Activated CD4-positive, alpha-beta memory T cell treated with anti-CD3 and anti-CD28 coated beads for 36 hours (primary cell): ENCODE data around the gene PSME4. TPM values are rescaled to one million over a fixed set of nuclear protein-coding genes. Genes with fewer than 3 reads are reported as not detected.

Source experiments
- CTCF ChIA-PET: fragments of 350-600 bp; sonication (Branson Sonifier 250); formaldehyde crosslinking; loops from one replicate; lab custom pipeline; 2021; ENCODE audit warnings: antibody characterized with exemption, inconsistent platforms; lab: Charles Lee
- POLR2A ChIA-PET: fragments of 350-600 bp; sonication (Branson Sonifier 250); formaldehyde crosslinking; loops from one replicate; lab custom pipeline; 2021; ENCODE audit warnings: antibody characterized with exemption; lab: Charles Lee
- DNase-seq: peaks from one replicate; pipeline ENCODE4 v3.0.0-alpha.2; 2020
- H3K27ac Mint-ChIP-seq: one replicate; pipeline ENCODE4 v1.8.0; 2021; ENCODE audit warnings: mixed read lengths
- H3K27me3 Mint-ChIP-seq: one replicate; pipeline ENCODE4 v1.8.0; 2021; ENCODE audit warnings: mixed read lengths
- H3K36me3 Mint-ChIP-seq: one replicate; pipeline ENCODE4 v1.8.0; 2021; ENCODE audit warnings: mixed read lengths
- H3K4me1 Mint-ChIP-seq: one replicate; pipeline ENCODE4 v1.8.0; 2021; ENCODE audit warnings: low read depth, mixed read lengths
- H3K4me3 Mint-ChIP-seq: one replicate; pipeline ENCODE4 v1.8.0; 2021; ENCODE audit warnings: mild to moderate bottlenecking, mixed read lengths
- H3K9me3 Mint-ChIP-seq: one replicate; pipeline ENCODE4 v1.8.0; 2021; ENCODE audit warnings: mixed read lengths
- intact Hi-C: fragments of 100-400 bp; cut with micrococcal nuclease; formaldehyde crosslinking; loops from one replicate; pipeline ENCODE4 v1.15.1; 2023
- total RNA-seq, 2 experiments: library from RNA; stranded (reverse); gene quantifications; one replicate each; pipeline ENCODE4 v1.2.3, GENCODE V29; 2021

PSME4 gene
- total RNA-seq, 2 experiments from 2014 or later: 35.2 to 36.9 TPM

GRCh38 chr2:53994818-53995808 lies 24.3 kb upstream of the PSME4 start:
- no peaks in the 10 kb centered on the region for H3K27me3 Mint-ChIP-seq
- intact Hi-C loops: loop anchor here (1.0 kb wide), 2 partner anchors 27 to 46 kb away; no protein-coding TSS in a partner anchor
- peak overlapping the region; percentile 46 for H3K27ac Mint-ChIP-seq
- DNase-seq: no peak
- CTCF ChIA-PET: interaction anchor here (0.5 to 1.2 kb wide), 2 partner anchors 43 to 227 kb away, joined by 3 to 4 read pairs; partner anchors contain the start of gene CHAC2
- H3K4me3 Mint-ChIP-seq: peak overlapping the region; percentile 33
- POLR2A ChIA-PET: interaction anchor here (0.8 to 1.6 kb wide), 3 partner anchors 24 to 46 kb away, joined by 3 to 6 read pairs (median 4); partner anchors contain the start of gene PSME4
- peaks cover 17% of the 10 kb centered on the region for H3K4me1 Mint-ChIP-seq
- H3K36me3 Mint-ChIP-seq: no peaks in the 10 kb centered on the region
- H3K9me3 Mint-ChIP-seq: no peaks in the 10 kb centered on the region

GRCh38 chr2:53991948-53992347 lies 21.2 kb upstream of the PSME4 start:
- H3K4me3 Mint-ChIP-seq: no peak overlapping the region
- ChIA-PET CTCF (no interaction called here), POLR2A (no interaction called here)
- no peaks in the 10 kb centered on the region for H3K27me3 Mint-ChIP-seq
- intact Hi-C loops: no loop called here
- H3K36me3 Mint-ChIP-seq: no peaks in the 10 kb centered on the region
- H3K27ac Mint-ChIP-seq: no peak overlapping the region
- no peak for DNase-seq
- no peaks in the 10 kb centered on the region for H3K9me3 Mint-ChIP-seq
- H3K4me1 Mint-ChIP-seq: peaks cover 25% of the 10 kb centered on the region

DNA sequence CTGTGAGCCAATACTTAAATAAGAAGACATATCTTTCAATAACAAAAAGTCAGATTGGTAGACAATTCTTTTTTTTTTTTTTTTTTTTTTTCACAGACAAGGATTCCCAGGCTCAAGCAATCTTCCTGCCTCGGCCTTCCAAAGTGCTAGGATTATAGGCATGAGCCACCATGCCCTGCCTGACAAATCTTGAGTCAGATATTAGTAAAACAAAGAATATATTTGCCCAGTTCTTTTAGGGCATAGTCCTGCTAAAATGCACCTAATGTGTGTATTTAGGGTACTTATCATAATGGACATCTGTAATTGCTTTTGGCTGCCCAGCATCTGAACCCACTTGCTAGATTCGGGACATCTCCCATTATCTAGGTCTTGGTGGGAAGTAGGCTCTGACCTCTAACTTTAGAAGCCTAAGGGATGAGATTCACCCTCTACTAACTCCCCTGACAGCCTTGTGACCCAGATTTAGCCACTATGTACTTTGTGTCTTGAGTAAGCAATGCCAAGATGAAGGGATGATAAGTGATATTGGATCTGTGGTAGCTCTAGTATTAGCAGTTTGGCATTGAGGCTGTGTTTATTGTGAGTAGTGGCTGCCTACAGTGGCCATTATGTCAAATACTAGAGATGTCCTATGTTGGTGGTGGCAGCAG lies 18.5 kb upstream of the PSME4 start:
- DNase-seq: no peak
- ChIA-PET CTCF (no interaction called here), POLR2A (no interaction called here)
- no peaks in the 10 kb centered on the region for H3K9me3 Mint-ChIP-seq
- intact Hi-C loops: no loop called here
- H3K4me1 Mint-ChIP-seq: peaks cover 19% of the 10 kb centered on the region
- no peak overlapping the region for H3K4me3 Mint-ChIP-seq
- H3K36me3 Mint-ChIP-seq: no peaks in the 10 kb centered on the region
- H3K27ac Mint-ChIP-seq: no peak overlapping the region
- no peaks in the 10 kb centered on the region for H3K27me3 Mint-ChIP-seq

GRCh38 chr2:53987336-53987921 lies 16.6 kb upstream of the PSME4 start:
- no peak overlapping the region for H3K27ac Mint-ChIP-seq
- H3K9me3 Mint-ChIP-seq: no peaks in the 10 kb centered on the region
- DNase-seq: no peak
- peaks cover 10% of the 10 kb centered on the region for H3K4me1 Mint-ChIP-seq
- no peaks in the 10 kb centered on the region for H3K27me3 Mint-ChIP-seq
- ChIA-PET CTCF (no interaction called here), POLR2A (no interaction called here)
- no peak overlapping the region for H3K4me3 Mint-ChIP-seq
- intact Hi-C loops: no loop called here
- H3K36me3 Mint-ChIP-seq: no peaks in the 10 kb centered on the region

DNA sequence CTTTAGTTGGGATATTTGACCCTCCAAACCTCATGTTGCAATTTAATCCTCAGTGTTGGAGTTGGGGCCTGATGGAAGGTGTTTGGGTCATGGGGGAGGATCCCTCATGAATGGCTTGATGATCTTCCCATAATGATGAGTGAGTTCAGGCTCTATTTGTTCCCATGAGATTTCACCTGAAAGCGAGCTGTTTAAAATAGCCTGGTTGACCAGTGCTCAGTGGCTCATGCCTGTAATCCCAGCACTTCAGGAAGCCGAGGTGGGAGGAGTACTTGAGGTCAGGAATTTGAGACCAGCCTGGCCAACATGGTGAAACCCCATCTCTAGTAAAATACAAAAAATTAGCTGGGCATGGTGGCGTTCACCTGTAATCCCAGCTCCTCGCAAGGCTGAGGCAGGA lies 14.9 kb upstream of the PSME4 start:
- intact Hi-C loops: no loop called here
- Mint-ChIP-seq H3K36me3 (peaks cover 5% of the 10 kb centered on the region), H3K27ac (no peak overlapping the region), H3K27me3 (no peaks in the 10 kb centered on the region), H3K4me3 (no peak overlapping the region), H3K9me3 (no peaks in the 10 kb centered on the region), H3K4me1 (peaks cover 14% of the 10 kb centered on the region)
- POLR2A ChIA-PET: no interaction called here
- DNase-seq: no peak
- CTCF ChIA-PET: no interaction called here

GRCh38 chr2:53969968-53970723 lies 647 bp downstream of the PSME4 start:
- Mint-ChIP-seq H3K27ac (peak overlapping the region; percentile 54), H3K4me1 (peaks cover 40% of the 10 kb centered on the region)
- intact Hi-C loops: loop anchor here (1.0 to 10.0 kb wide), 10 partner anchors 71 to 1645 kb away; partner anchors contain the start of genes ACYP2, ASB3, CHAC2 and ERLEC1

DNA sequence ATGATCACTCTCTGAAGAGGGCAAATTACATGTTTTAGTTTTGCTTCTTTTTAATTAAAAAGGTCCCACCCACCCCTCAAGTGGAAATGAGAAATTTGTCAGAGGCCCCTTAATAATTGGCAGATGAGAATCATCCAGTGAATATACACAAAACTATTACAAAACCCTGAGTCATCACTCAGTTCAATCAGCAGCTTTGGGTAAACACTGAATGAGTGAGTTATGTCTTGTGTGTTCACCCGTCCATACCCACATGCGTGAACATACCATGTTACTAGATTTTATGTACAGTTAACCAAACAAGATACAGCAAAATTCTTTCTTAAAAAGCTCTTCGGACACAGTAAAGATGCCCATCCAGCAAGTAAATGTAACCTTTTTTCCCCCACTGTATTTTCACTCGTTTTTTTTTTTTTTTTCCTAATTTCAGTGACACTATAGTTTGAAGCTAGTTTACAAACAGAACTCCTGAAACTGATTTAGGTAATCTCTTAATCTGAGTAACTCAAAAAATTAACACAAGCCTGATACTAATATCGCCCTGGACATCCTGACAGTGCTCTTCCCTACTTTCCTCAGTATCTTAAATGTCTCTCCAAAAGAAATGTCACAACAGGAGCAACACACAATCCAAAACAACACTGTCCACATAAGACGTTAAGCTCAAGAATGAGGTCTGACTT lies 1.4 kb downstream of the PSME4 start:
- Mint-ChIP-seq H3K4me1 (peaks cover 47% of the 10 kb centered on the region), H3K4me3 (peak overlapping the region; percentile 80), H3K36me3 (peaks cover 6% of the 10 kb centered on the region), H3K27me3 (no peaks in the 10 kb centered on the region), H3K9me3 (no peaks in the 10 kb centered on the region), H3K27ac (peak overlapping the region; percentile 54)
- intact Hi-C loops: loop anchor here (1.0 to 10.0 kb wide), 7 partner anchors 72 to 1645 kb away; partner anchors contain the start of genes CHAC2 and PPP4R3B
- ChIA-PET CTCF (no interaction called here), POLR2A (interaction anchor here (0.5 to 2.7 kb wide), 7 partner anchors 72 to 1550 kb away, joined by 3 to 15 read pairs (median 3); partner anchors contain the start of genes ACYP2 and CFAP36)
- DNase-seq: peak; percentile 28

More at GRCh38 chr2:53969968-53970723, 647 bp downstream of the PSME4 start:
- Mint-ChIP-seq H3K36me3 (peaks cover 9% of the 10 kb centered on the region), H3K4me3 (peak overlapping the region; percentile 80), H3K27me3 (no peaks in the 10 kb centered on the region), H3K9me3 (no peaks in the 10 kb centered on the region)
- ChIA-PET CTCF (interaction anchor here (0.6 to 1.2 kb wide), 3 partner anchors 83 to 137 kb away, joined by 3 to 4 read pairs (median 3); no protein-coding TSS in a partner anchor), POLR2A (interaction anchor here (0.5 to 2.7 kb wide), 10 partner anchors 25 to 1549 kb away, joined by 3 to 15 read pairs (median 4); partner anchors contain the start of genes ACYP2, CFAP36 and CHAC2)
- DNase-seq: peak; percentile 32

GRCh38 chr2:53964987-53965687 lies 5.7 kb downstream of the PSME4 start:
- Mint-ChIP-seq H3K36me3 (peaks cover 1% of the 10 kb centered on the region), H3K4me1 (peaks cover 61% of the 10 kb centered on the region)
- CTCF ChIA-PET: no interaction called here

GRCh38 chr2:53964257-53964952 lies 6.4 kb downstream of the PSME4 start:
- Mint-ChIP-seq H3K4me3 (no peak overlapping the region), H3K9me3 (no peaks in the 10 kb centered on the region), H3K27me3 (no peaks in the 10 kb centered on the region), H3K27ac (no peak overlapping the region), H3K4me1 (peaks cover 60% of the 10 kb centered on the region), H3K36me3 (peaks cover 1% of the 10 kb centered on the region)
- ChIA-PET POLR2A (no interaction called here), CTCF (no interaction called here)
- intact Hi-C loops: loop anchor here (10.0 kb wide), 1 partner anchor 1650 kb away; the partner anchor contains the start of gene PPP4R3B
- peak; percentile 43 for DNase-seq

More at GRCh38 chr2:53964987-53965687, 5.7 kb downstream of the PSME4 start:
- no peaks in the 10 kb centered on the region for H3K9me3 Mint-ChIP-seq
- H3K4me3 Mint-ChIP-seq: no peak overlapping the region
- POLR2A ChIA-PET: no interaction called here
- intact Hi-C loops: loop anchor here (5.0 to 10.0 kb wide), 4 partner anchors 198 to 1650 kb away; partner anchors contain the start of genes CHAC2 and PPP4R3B
- H3K27me3 Mint-ChIP-seq: no peaks in the 10 kb centered on the region
- no peak overlapping the region for H3K27ac Mint-ChIP-seq
- DNase-seq: no peak
